Medulla oblongata (tissue), 1 donor: Measurements from ENCODE around the gene BRSK1.

Experiments
- DNase-seq: peaks from one replicate; pipeline ENCODE4 v3.0.0-alpha.2; 2015; ENCODE audit errors: extremely low spot score

BRSK1 gene

GRCh38 chr19:55352549-55353145 is 68.8 kb downstream of the BRSK1 start:
- no peak for DNase-seq

GRCh38 chr19:55353356-55353802 is 69.6 kb downstream of the BRSK1 start:
- no peak for DNase-seq

GRCh38 chr19:55353803-55354697 is 70.3 kb downstream of the BRSK1 start:
- peak; percentile 7 for DNase-seq

- DNase-seq, result no peak
Observed at GRCh38 chr19:55354698-55355212, 71.0 kb downstream of the BRSK1 start, which contains the start of gene COX6B2. COX6B2 (minus strand) TSS chr19:55354719; CDS start chr19:55354521, 198 bp downstream.

- no peak for DNase-seq
Observed at GRCh38 chr19:55355213-55355821, 71.5 kb downstream of the BRSK1 start.

- no peak for DNase-seq
Observed at GRCh38 chr19:55358493-55358892, 74.7 kb downstream of the BRSK1 start.

- no peak for DNase-seq
Observed at GRCh38 chr19:55358943-55359908, 75.4 kb downstream of the BRSK1 start.

GRCh38 chr19:55360902-55361301 is 77.1 kb downstream of the BRSK1 start:
- DNase-seq, result no peak
